Endometrium (tissue), 2 donors: Measurements from ENCODE around the gene FOXRED2.
"Not testable (repeated sequence)": the region's sequence is repeated elsewhere in the genome, so short reads cannot be mapped to it uniquely, and the experiment has no call there.

ENCODE experiments used
- FAIRE-seq: peaks from 2 replicates; lab custom pipeline; 2012; peaks lifted over from hg19 to GRCh38; lab: Jason Lieb, UNC
- donor health status: control.
- donor health status: control.

The FOXRED2 gene

GRCh38 chr22:36469094-36469710, 37.6 kb downstream of the FOXRED2 start:
- no peak for FAIRE-seq

DNA sequence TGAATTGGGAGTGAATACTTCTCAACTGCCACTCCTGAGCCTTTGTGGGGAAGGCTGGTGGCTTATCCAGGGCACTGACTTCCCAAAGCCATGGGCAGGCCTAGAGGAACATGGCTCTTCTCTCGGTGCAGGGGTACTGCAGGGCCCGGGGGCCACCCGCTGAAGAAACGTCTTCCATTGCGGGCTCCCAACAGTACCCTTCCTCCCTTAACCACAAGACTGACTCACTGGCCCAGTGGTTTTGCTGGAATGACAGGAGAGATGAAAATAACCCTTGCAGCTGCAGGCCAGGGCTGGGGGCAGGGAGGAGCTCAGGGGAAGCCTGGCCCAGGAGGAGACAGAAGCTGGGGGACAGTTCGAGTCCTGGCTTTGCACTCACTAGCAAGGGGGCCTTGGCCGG, 38.9 kb downstream of the FOXRED2 start:
- no peak for FAIRE-seq

DNA sequence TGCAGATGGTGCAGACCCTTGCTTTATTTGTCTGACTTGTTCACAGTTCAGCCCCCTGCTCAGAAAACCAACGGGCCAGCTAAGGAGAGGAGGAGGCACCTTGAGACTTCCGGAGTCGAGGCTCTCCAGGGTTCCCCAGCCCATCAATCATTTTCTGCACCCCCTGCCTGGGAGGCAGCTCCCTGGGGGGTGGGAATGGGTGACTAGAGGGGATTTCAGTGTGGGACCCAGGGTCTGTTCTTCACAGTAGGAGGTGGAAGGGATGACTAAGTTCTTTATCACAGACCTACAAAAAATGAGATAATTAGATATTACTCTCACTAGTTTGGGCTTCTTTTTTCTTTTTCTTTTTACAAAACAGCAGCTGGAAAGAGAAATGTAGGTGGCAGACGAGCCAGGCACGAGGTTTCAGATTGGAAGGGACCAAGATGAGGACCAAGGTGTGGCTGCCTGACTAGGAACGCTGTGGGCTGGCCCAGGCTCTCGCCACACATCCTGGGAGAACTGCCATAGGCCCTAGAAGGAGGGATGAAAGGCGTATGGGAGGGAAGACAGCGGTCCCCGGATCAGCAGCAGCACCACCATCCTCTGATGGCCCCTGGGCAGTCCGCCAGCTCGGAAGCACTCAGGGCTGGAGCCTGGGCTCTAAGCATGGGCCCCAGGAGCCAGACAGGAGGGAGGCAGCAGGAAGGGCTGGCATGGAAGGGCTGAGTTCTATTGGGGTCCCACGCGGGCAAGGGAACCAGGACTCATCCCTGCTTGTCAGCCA, 39.6 kb downstream of the FOXRED2 start:
- no peak for FAIRE-seq

GRCh38 chr22:36466258-36466657, 40.6 kb downstream of the FOXRED2 start:
- no peak for FAIRE-seq

- no peak for FAIRE-seq
These were observed 41.4 kb downstream of the FOXRED2 start for GRCh38 chr22:36465232-36466021.

DNA sequence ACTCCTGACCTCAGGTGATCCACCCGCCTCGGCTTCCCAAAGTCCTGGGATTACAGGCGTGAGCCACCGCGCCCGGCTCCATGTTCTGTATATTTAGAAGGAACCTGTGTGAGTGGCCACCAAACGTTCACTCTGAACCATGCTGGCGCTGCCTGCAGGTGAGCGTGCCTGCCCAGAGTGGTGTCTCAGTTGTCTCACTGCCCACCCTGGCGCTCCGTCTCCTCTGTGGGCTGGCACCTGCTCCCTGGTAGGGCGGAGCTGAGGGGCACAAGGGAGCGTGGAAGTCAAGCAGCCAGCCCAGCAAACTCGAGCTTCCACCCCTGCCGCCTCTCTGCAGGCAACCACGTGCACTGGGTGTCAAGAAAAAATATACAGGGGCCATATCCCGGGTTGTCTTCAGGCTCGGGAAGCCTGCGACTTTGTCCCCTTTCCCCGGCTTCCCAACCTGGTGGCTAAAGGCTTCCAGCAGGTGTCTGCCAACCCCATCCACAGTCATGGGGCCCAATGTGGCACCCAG, 42.1 kb downstream of the FOXRED2 start:
- no peak for FAIRE-seq

DNA sequence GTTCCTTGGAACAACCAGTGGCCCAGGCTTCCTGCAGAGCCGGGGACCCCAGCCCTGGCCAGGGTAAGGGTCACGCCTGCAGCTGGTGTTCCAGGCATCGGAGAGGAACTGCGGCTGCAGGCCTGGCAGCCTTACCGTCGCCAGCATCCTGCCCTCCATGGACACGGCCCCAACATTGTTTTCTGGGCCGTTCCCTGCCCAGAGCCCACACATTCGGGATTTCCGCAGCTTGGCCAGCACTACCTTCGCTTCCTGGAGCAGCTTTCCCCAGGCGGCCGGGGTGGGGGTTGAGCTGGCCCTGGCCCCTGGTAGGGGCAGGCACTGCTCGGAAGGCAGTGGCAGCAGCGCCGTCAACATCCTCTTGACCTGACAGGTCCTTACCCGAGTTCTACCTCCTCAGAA, 43.1 kb downstream of the FOXRED2 start:
- FAIRE-seq, result no peak

DNA sequence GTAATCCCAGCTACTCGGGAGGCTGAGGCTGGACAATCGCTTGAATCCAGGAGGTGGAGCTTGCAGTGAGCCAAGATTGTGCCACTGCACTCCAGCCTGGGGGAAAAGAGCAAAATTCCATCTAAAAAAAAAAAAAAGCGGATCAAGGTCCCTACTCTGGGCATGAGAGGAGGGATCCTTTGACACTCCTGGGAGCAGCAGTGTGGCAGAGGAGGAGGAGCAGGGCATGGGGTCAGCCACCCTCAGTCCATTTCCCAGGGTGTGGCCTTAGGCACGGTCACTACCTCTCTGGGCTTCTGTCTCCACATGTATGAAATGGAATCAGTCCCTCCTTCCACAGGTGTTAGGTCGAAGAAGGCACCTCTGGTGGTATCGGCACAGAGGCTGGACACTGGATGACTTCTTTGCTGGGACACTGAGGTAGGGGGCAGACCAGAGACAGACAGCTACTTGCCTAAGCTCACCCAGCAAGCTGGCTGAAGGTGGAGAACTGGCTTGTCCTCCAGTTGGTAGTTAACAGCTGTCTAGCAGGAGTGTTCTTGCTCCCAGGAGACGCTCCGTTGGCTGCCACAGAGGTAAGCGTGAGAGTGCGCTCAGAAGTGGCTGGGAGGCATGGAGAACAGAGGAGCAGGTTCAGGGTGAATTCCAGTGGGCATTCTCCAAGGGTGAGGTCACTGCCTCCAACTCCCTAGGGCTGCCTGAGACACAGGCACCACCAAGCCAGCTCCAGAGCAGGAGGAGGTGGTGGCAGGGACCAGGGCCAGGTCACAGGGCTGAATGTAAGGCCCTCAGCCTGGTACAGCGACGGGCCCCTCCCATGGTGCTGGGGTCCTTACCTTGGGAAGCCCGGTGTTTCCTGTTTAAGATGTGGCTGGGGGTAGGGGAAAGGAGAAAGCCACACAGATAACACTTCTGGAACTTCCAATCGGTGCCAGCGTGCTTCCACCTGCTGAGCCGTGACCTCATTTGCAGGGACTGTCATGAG, 44.9 kb downstream of the FOXRED2 start:
- FAIRE-seq, result no peak

DNA sequence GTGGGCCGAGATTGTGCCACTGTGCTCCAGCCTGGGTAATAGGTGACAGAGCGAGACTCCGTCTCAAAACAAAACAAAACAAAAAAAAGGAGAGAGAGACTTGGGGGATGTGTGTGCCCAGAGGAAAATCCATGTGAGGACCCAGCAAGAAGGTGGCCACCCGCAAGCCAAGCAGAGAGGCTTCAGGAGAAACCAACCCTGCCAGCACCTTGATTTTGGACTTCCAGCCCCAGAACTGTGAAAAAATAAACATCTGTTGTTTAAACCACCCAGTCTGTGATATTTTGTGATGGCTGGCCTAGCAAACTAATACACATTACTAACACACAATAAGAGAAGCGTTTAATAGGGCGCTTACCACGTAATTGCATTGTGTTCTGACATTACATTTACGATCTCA, 46.6 kb downstream of the FOXRED2 start:
- FAIRE-seq, result no peak

DNA sequence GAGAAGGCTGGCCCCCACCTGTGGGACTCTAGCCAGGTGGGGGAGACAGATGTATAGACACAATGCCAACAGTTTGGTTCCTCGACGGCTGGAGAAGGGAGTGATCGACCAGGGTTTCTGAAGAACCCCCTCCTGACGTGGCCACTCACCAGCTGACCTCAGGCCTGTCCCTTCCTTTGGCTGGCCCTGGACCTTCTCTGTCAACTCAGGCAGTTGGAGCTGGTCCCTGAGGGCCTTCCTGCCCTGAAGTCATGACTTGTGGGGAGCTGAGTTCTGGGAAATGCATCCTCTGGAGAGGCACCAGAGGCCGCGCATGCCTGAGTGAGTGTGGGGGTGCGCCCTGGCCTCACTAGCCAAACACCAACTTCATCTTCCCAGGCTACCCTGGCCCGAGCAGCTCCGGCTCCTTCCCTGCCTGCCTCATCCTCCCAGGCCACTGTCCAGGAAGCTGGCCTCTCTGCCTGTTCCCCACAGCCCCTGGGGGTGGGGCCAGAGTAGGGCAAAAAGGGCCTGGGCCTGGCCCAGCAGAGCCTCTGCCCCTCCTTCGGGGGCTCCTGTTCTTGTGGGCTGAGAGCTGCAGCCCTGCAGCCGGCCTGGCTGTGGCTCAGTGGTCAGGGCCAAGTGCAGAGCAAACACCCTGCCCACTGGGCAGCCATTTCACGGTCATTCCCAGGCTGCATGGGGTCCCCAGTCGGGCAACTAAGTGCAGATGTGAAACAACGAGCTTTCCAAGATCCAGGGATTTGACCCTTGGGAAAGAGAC, 49.0 kb downstream of the FOXRED2 start:
- FAIRE-seq, result no peak

- FAIRE-seq, result no peak
These were observed 50.4 kb downstream of the FOXRED2 start for GRCh38 chr22:36456464-36456845.

GRCh38 chr22:36455571-36456463, 51.0 kb downstream of the FOXRED2 start:
- FAIRE-seq, result no peak

- no peak for FAIRE-seq
These were observed 51.8 kb downstream of the FOXRED2 start for GRCh38 chr22:36454916-36455570.

- FAIRE-seq, result no peak
These were observed 52.9 kb downstream of the FOXRED2 start for GRCh38 chr22:36453855-36454378.

GRCh38 chr22:36452978-36453607, 53.7 kb downstream of the FOXRED2 start:
- FAIRE-seq, result not testable (repeated sequence)

DNA sequence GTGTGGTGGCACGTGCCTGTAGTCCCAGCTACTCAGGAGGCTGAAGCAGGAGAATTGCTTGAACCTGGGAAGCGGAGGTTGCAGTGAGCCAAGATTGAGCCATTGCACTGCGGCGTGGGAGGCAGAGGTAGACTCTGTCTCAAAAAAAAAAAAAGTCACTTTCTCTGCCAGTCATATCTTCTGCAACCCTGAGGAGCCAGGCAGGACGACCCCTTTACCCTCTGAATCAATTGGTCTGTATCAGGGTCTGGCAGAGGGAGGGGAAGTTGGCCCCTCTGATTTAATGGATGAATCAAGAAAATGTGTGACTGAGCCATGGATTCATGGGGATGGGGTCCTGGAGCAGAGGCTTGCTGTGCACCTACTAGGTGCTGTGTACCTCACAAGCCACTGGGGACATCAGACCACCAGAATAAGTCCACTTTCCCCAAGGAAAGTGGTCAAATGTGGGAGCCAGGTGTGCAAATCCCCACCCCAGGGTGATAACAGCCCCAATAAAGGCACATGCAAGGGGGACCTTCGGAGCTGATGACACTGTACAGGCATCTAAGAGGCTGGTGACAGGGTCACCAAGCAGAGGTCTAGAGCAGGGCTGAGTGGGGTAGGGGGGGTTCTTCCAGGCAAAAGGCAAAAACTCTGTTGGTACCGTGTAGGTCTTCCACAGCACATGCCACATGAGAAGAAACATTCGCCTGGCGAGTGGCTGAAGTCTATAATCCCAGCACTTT, 54.4 kb downstream of the FOXRED2 start:
- FAIRE-seq, result no peak

- not testable (repeated sequence) for FAIRE-seq
These were observed 55.9 kb downstream of the FOXRED2 start for GRCh38 chr22:36450923-36451322.
